Aorta (tissue), 5 donors: ENCODE measurements around the gene UBTD1. TPM values are rescaled to one million over a fixed set of nuclear protein-coding genes. Genes with fewer than 3 reads are reported as not detected.

Experiments
- ATAC-seq: fragments of 200-7000 bp; cut with Tn5 transposase; one replicate; pipeline ENCODE4 v1.9.1; 2022; ENCODE audit warnings: moderate library complexity; ENCODE audit not compliant: low FRiP score
- DNase-seq, 2 donors: peaks; one replicate each; pipeline ENCODE4 v3.0.0-alpha.2; 2020
- H3K27ac ChIP-seq, 2 donors: one replicate each; pipeline ENCODE4 v1.5.1; 2013; ENCODE audit warnings: low read length in 2 of 2, mild to moderate bottlenecking in 2 of 2, moderate library complexity in 2 of 2, control low read depth in 1 of 2, inconsistent platforms in 1 of 2, low read depth in 1 of 2
- H3K27me3 ChIP-seq, 2 donors: one replicate each; pipeline ENCODE4 v1.6.1; 2013; ENCODE audit warnings: control low read depth in 1 of 2, low read length in 1 of 2, mild to moderate bottlenecking in 1 of 2, moderate library complexity in 1 of 2; ENCODE audit not compliant: insufficient read depth in 2 of 2, control insufficient read depth in 1 of 2
- H3K36me3 ChIP-seq, 2 donors: one replicate each; pipeline ENCODE4 v1.6.1; 2013; ENCODE audit warnings: control low read depth in 1 of 2, low read length in 1 of 2, mild to moderate bottlenecking in 1 of 2; ENCODE audit not compliant: insufficient read depth in 2 of 2, control insufficient read depth in 1 of 2
- H3K4me1 ChIP-seq, 2 donors: one replicate each; pipeline ENCODE4 v1.6.1; 2013; ENCODE audit warnings: low read length in 2 of 2, control low read depth in 1 of 2, mild to moderate bottlenecking in 1 of 2, moderate library complexity in 1 of 2; ENCODE audit not compliant: insufficient read depth in 2 of 2, control insufficient read depth in 1 of 2
- H3K4me3 ChIP-seq, 2 donors: one replicate each; pipeline ENCODE4 v1.5.1; 2013; ENCODE audit warnings: low read length in 2 of 2, control low read depth in 1 of 2, mild to moderate bottlenecking in 1 of 2
- H3K9me3 ChIP-seq: one replicate; pipeline ENCODE4 v1.6.1; 2013; ENCODE audit warnings: mild to moderate bottlenecking, low read length; ENCODE audit not compliant: control insufficient read depth
- WGBS, 2 donors: extraction: QIAGEN DNeasy Blood & Tissue Kit; methylation state at CpG; one replicate each; pipeline ENCODE4 v1.1.7; 2013; 5-methylcytosine and 5-hydroxymethylcytosine counted together
- intact Hi-C, 2 donors: fragments of 100-400 bp; cut with DNase I; formaldehyde crosslinking; loops; one replicate each; pipeline versions ENCODE4 v1.14.2 to v1.15.0; 2022
- long read RNA-seq, 2 donors: library from polyadenylated mRNA; unstranded; transcript quantifications; one replicate each; pipeline ENCODE4 v2.0.0, GENCODE V29; 2020 to 2021
- polyA plus RNA-seq, 2 donors: library from polyadenylated mRNA; stranded (reverse); fragments of 200-250 nt; gene quantifications; one replicate each; pipeline ENCODE4 v1.2.3, GENCODE V29; 2013
- total RNA-seq, 2 donors: library from RNA; stranded (reverse); fragmentation: NEBNext Ultra II Directional; extraction: Animal tissue kit (Norgen Biotek cat#: 25700); gene quantifications; one replicate each; pipeline ENCODE4 v1.2.1, GENCODE V29; 2021
- donor health status: healthy with polysubstance abuse.
- donor health status: Bipolar disorder and iron deficiency.
- donor health status: DM: no; HTN: no; CAD: no.
- donor health status: DM: no; HTN: no; CAD: no.
- donor health status: DM: yes; HTN: yes; CAD: no.

UBTD1 gene
- total RNA-seq (10 to 100 TPM; 15.1 to 15.8 TPM), polyA plus RNA-seq (10 to 100 TPM; 10.1 to 18.9 TPM)
- long read RNA-seq, donor 1, transcript UBTD1-201 (3 exons, 1,706 nt) = major isoform, 104 of 111 reads
- long read RNA-seq, donor 1, partial matches to known transcripts = 5 of 111 reads
- long read RNA-seq, donor 1, other reads (novel, unspliced or antisense) = 2 of 111 reads
- long read RNA-seq, donor 2, transcript UBTD1-201 (3 exons, 1,706 nt) = major isoform, 16 of 19 reads
- long read RNA-seq, donor 2, partial matches to known transcripts = 0 of 19 reads
- long read RNA-seq, donor 2, other reads (novel, unspliced or antisense) = 3 of 19 reads

DNA sequence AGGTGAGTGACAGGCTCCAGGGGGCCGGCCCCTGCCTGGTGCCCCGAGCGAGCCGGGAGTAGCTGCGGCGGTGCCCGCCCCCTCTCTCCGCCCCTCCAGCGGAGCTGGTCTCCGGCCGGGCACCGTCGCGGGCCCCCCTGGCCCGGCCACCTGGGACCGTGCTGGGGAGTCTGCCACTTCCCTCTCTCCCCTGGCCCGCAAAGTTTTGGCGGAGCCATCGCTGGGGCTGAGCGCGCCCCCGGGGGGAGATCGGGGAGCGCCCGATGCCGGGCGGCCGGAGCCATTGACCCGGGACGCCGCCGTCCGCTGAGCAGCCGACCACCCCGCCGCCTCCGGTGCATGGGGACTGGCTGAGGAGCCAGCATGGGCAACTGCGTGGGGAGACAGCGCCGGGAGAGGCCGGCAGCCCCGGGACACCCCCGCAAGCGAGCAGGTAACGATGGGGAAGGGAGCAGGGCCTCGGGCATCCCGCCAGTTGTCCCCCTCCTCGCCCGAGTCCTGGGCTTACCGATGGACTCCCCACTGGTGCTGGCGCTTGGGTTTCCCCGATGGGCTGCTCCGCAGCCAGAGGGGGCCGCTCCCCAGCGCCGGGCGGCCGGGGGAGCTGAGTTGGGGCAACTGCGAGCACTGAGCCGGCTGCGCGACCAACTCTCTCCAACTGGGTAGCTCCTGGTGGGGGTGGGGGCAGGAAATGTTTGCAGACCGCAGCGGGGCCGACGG lies at the start of gene UBTD1:
TSS of gene UBTD1 (plus strand) at position 84 of the 720 bp plus-strand sequence. CDS start at position 364, 280 bp downstream.
- H3K27ac ChIP-seq = peak within 1 kb of the TSS; percentile 36 to 85
- ATAC-seq (peak; percentile 26), DNase-seq (peak; percentile 74 to 87)
- intact Hi-C loops = loop anchor here (2.0 to 10.0 kb wide), 4 partner anchors 42 to 162 kb away; partner anchors contain the start of genes EXOSC1 (in 1 of the 2) and ZDHHC16 (in 1 of the 2)
- no peaks in the 10 kb centered on the region for H3K9me3 ChIP-seq
- WGBS, 2 donors = 1% methylated on average over 46 to 66 of the region's 66 CpGs
- H3K36me3 ChIP-seq = no peaks in the 10 kb centered on the region
- no peaks in the 10 kb centered on the region for H3K27me3 ChIP-seq
- peak within 1 kb of the TSS; percentile 65 to 73 for H3K4me3 ChIP-seq
- H3K4me1 ChIP-seq = peaks cover 1 to 7% of the 10 kb centered on the region in 2 donors

- ATAC-seq = no peak
- no peaks in the 10 kb centered on the region for H3K27me3 ChIP-seq
- DNase-seq = no peak
- WGBS, 2 donors = 49 to 50% methylated on average over 2 of the region's 2 CpGs
- peaks cover 0 to 7% of the 10 kb centered on the region in 2 donors for H3K4me1 ChIP-seq
- H3K27ac ChIP-seq = no peak overlapping the region
- H3K9me3 ChIP-seq = no peaks in the 10 kb centered on the region
- intact Hi-C loops = no loop called here
- no peaks in the 10 kb centered on the region for H3K36me3 ChIP-seq
- H3K4me3 ChIP-seq = no peak overlapping the region
Measured at GRCh38 chr10:97450828-97451227, 47.9 kb upstream of the UBTD1 start.

DNA sequence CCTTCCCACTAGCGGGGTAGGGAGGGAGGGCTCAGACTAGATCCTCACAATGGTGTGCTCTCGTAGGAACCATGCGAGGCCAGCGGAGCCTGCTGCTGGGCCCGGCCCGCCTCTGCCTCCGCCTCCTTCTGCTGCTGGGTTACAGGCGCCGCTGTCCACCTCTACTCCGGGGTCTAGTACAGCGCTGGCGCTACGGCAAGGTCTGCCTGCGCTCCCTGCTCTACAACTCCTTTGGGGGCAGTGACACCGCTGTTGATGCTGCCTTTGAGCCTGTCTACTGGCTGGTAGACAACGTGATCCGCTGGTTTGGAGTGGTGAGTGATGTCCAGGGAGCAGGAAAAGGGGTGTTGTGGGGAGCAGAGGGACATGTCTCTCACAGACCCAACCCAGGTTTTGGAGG lies 47.1 kb upstream of the UBTD1 start:
- no peak overlapping the region for H3K27ac ChIP-seq

GRCh38 chr10:97452352-97452751 lies 46.4 kb upstream of the UBTD1 start:
- no peak overlapping the region for H3K27ac ChIP-seq
- peaks cover 0 to under 1% of the 10 kb centered on the region in 2 donors for H3K4me1 ChIP-seq
- H3K36me3 ChIP-seq = no peaks in the 10 kb centered on the region
- 87 to 89% methylated on average over 6 of the region's 6 CpGs for WGBS, 2 donors
- intact Hi-C loops = no loop called here
- DNase-seq (no peak), ATAC-seq (no peak)
- H3K9me3 ChIP-seq = no peaks in the 10 kb centered on the region
- no peaks in the 10 kb centered on the region for H3K27me3 ChIP-seq
- H3K4me3 ChIP-seq = no peak overlapping the region

More for the DNA sequence above, 47.1 kb upstream of the UBTD1 start:
- Histone ChIP-seq H3K9me3 (no peaks in the 10 kb centered on the region), H3K27me3 (no peaks in the 10 kb centered on the region), H3K4me3 (no peak overlapping the region), H3K36me3 (no peaks in the 10 kb centered on the region), H3K4me1 (peaks cover 0 to 7% of the 10 kb centered on the region in 2 donors)
- DNase-seq = no peak
- no peak for ATAC-seq
- intact Hi-C loops = no loop called here
- WGBS, 2 donors = 93 to 95% methylated on average over 17 of the region's 17 CpGs

DNA sequence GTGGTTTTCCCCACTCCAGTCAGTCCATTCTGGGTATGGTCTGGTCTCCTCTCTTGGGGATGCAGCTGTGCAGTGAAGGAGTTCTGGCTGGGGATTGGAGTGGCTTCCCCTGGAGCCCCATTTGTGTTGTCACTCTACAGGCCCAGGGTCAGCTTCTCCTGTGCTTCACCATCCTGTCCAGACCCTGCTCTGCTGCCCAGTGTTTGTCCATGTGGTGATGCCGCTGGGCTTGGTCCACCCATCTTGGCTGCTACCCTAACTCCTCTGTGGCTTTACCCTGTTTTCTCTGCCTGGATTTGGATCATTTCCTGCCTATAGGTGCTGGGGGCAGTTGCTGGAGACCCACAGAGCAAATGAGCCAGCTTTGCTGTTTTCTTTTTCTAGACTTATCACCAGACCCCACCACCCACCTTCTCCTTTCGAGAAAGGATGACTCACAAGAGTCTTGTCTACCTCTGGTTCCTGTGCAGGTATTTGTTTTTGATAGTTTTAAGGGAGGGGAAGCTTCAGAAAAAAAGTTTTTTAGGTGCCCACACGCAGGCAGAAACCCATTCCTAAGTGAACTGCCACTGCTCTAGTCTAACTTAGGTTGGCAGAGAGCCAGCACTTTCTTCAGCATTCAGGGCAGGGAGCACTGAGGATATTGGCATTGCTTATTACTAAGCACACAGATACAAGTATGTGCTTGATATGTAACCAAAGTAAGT lies 44.2 kb upstream of the UBTD1 start:
- ATAC-seq (no peak), DNase-seq (no peak)
- WGBS, 2 donors = 14 to 21% methylated on average over 3 of the region's 3 CpGs
- H3K9me3 ChIP-seq = no peaks in the 10 kb centered on the region
- no peaks in the 10 kb centered on the region for H3K4me1 ChIP-seq
- peaks cover 0 to 10% of the 10 kb centered on the region in 2 donors for H3K36me3 ChIP-seq
- intact Hi-C loops = no loop called here
- no peaks in the 10 kb centered on the region for H3K27me3 ChIP-seq
- no peak overlapping the region for H3K4me3 ChIP-seq
- peak overlapping the region in 1 of 2 donors; percentile 39 for H3K27ac ChIP-seq

DNA sequence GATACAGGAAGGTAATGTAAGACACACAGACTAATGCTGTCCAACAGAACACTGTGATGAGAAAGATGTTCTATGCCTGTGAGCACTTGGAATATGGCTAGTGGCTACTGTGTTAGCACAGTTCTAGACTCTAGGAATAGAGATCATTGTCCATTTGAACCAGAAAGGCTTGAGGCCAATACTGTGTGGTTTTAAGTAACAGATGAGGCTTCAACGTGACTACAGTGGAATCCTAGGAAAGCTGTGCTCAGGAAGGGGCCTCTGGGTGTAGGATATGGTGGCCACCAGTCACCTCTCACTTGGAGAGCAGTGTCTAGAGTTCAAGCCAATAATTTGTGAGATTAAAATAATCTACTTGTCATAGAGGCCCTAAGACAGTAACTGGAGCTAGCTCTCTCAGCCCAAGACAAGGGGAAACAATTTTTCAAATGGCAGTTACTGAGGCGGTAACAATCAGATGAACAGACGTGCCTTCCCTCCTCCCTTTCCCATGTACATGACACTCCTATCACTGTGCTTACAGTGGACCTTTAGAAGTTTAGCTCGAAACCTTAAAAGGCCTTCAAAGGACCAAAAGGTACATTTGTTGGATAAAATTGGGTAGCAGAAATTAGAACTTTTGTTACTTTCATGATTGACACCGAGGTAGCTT lies 42.6 kb upstream of the UBTD1 start:
- Histone ChIP-seq H3K27me3 (no peaks in the 10 kb centered on the region), H3K4me3 (no peak overlapping the region), H3K4me1 (no peaks in the 10 kb centered on the region), H3K36me3 (peaks cover 0 to 13% of the 10 kb centered on the region in 2 donors), H3K27ac (no peak overlapping the region), H3K9me3 (no peaks in the 10 kb centered on the region)
- ATAC-seq (no peak), DNase-seq (no peak)
- WGBS, 2 donors = 57 to 67% methylated on average over 5 of the region's 5 CpGs
- intact Hi-C loops = no loop called here

GRCh38 chr10:97456686-97457065 lies 42.0 kb upstream of the UBTD1 start:
- Histone ChIP-seq H3K36me3 (peaks cover 0 to 13% of the 10 kb centered on the region in 2 donors), H3K4me3 (no peak overlapping the region), H3K4me1 (no peaks in the 10 kb centered on the region), H3K27me3 (no peaks in the 10 kb centered on the region), H3K9me3 (no peaks in the 10 kb centered on the region), H3K27ac (no peak overlapping the region)
- intact Hi-C loops = no loop called here
- ATAC-seq = no peak
- DNase-seq = no peak
- 27 to 33% methylated on average over 3 of the region's 3 CpGs for WGBS, 2 donors

GRCh38 chr10:97459111-97459510 lies 39.6 kb upstream of the UBTD1 start:
- no peak for DNase-seq
- H3K36me3 ChIP-seq = peaks cover 0 to 17% of the 10 kb centered on the region in 2 donors
- WGBS, 2 donors = 90% methylated on average over 7 of the region's 7 CpGs

More at GRCh38 chr10:97459111-97459510, 39.6 kb upstream of the UBTD1 start:
- intact Hi-C loops = no loop called here
- Histone ChIP-seq H3K27ac (no peak overlapping the region), H3K27me3 (no peaks in the 10 kb centered on the region), H3K9me3 (no peaks in the 10 kb centered on the region), H3K4me1 (no peaks in the 10 kb centered on the region), H3K4me3 (no peak overlapping the region)
- no peak for ATAC-seq
